IPS DF 4.7 (cell line): Measurements from ENCODE around the gene PTMA.
"Not testable (repeated sequence)": the region's sequence is repeated elsewhere in the genome, so short reads cannot be mapped to it uniquely, and the experiment has no call there.

Experiments
- DNase-seq: peaks from one replicate; pipeline ENCODE4 v3.0.0-alpha.2; 2013; ENCODE audit warnings: low spot score; ENCODE audit errors: extremely low read depth

The PTMA gene

GRCh38 chr2:231715499-231715837 lies 7.1 kb downstream of the PTMA start:
- DNase-seq: no peak

- no peak for DNase-seq
Measured at GRCh38 chr2:231715988-231716616, 7.8 kb downstream of the PTMA start.

GRCh38 chr2:231716666-231717280 lies 8.4 kb downstream of the PTMA start:
- no peak for DNase-seq

GRCh38 chr2:231717281-231718171 lies 9.2 kb downstream of the PTMA start:
- no peak for DNase-seq

GRCh38 chr2:231718799-231719198 lies 10.5 kb downstream of the PTMA start:
- no peak for DNase-seq

GRCh38 chr2:231720292-231720986 lies 12.1 kb downstream of the PTMA start:
- no peak for DNase-seq

- no peak for DNase-seq
Measured at GRCh38 chr2:231720987-231721966, 13.0 kb downstream of the PTMA start.

- no peak for DNase-seq
Measured at GRCh38 chr2:231722721-231723307, 14.5 kb downstream of the PTMA start.

GRCh38 chr2:231725476-231725875 lies 17.2 kb downstream of the PTMA start:
- no peak for DNase-seq

GRCh38 chr2:231726276-231726675 lies 18.0 kb downstream of the PTMA start:
- DNase-seq: no peak

GRCh38 chr2:231727621-231728020 lies 19.3 kb downstream of the PTMA start:
- no peak for DNase-seq

- no peak for DNase-seq
Measured at GRCh38 chr2:231732604-231733003, 24.3 kb downstream of the PTMA start.

GRCh38 chr2:231737761-231738160 lies 29.4 kb downstream of the PTMA start:
- DNase-seq: no peak

- DNase-seq: no peak
Measured at GRCh38 chr2:231743376-231744116, 35.2 kb downstream of the PTMA start.

- no peak for DNase-seq
Measured at GRCh38 chr2:231745303-231746038, 37.1 kb downstream of the PTMA start.

- not testable (repeated sequence) for DNase-seq
Measured at GRCh38 chr2:231748153-231748896, 40.0 kb downstream of the PTMA start.

GRCh38 chr2:231749016-231749415 lies 40.7 kb downstream of the PTMA start:
- not testable (repeated sequence) for DNase-seq
